Measurements from ENCODE around the gene RNF4. TPM values are rescaled to one million over a fixed set of nuclear protein-coding genes. Genes with fewer than 3 reads are reported as not detected.
"Not testable (repeated sequence)": the region's sequence is repeated elsewhere in the genome, so short reads cannot be mapped to it uniquely, and the experiment has no call there.

Gene RNF4
- total RNA-seq, 4 donors from 2014 or later: 42.2 to 99.0 (median 50.1) TPM

- TF ChIP-seq POLR2A (IDR thresholded peaks at IDR 0.05): peak; percentile 44 to 57
- TF ChIP-seq, protein P1, sequence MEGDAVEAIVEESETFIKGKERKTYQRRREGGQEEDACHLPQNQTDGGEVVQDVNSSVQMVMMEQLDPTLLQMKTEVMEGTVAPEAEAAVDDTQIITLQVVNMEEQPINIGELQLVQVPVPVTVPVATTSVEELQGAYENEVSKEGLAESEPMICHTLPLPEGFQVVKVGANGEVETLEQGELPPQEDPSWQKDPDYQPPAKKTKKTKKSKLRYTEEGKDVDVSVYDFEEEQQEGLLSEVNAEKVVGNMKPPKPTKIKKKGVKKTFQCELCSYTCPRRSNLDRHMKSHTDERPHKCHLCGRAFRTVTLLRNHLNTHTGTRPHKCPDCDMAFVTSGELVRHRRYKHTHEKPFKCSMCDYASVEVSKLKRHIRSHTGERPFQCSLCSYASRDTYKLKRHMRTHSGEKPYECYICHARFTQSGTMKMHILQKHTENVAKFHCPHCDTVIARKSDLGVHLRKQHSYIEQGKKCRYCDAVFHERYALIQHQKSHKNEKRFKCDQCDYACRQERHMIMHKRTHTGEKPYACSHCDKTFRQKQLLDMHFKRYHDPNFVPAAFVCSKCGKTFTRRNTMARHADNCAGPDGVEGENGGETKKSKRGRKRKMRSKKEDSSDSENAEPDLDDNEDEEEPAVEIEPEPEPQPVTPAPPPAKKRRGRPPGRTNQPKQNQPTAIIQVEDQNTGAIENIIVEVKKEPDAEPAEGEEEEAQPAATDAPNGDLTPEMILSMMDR (IDR thresholded peaks at IDR 0.05): no peak
- H3K27me3 ChIP-seq: no peaks in the 10 kb centered on the region
- H3K4me1 ChIP-seq: peaks cover 0 to 27% (median 10%) of the 10 kb centered on the region in 4 donors
- no peaks in the 10 kb centered on the region for H3K36me3 ChIP-seq
- peak; percentile 31 to 76 (median 69) for DNase-seq
- H3K4me3 ChIP-seq: peak overlapping the region; percentile 83 to 90 (median 86)
- peak overlapping the region; percentile 87 to 99 (median 92) for H3K27ac ChIP-seq
- no peaks in the 10 kb centered on the region for H3K9me3 ChIP-seq
Observed at GRCh38 chr4:2537011-2537830, 68.3 kb downstream of the RNF4 start.

GRCh38 chr4:2543580-2544191 lies 74.8 kb downstream of the RNF4 start:
- not testable (repeated sequence) for H3K4me3 ChIP-seq, H3K9me3 ChIP-seq, H3K27ac ChIP-seq, H3K36me3 ChIP-seq, H3K27me3 ChIP-seq
- H3K4me1 ChIP-seq: peaks cover 0 to 10% (median 3%) of the 10 kb centered on the region in 4 donors
- peak in 1 of 3 donors; percentile 3 for DNase-seq

- no peak overlapping the region for H3K27ac ChIP-seq
- H3K36me3 ChIP-seq: peaks cover 0 to 9% (median 0%) of the 10 kb centered on the region in 3 donors
- H3K4me1 ChIP-seq: no peaks in the 10 kb centered on the region
- H3K9me3 ChIP-seq: no peaks in the 10 kb centered on the region
- no peak overlapping the region for H3K4me3 ChIP-seq
- DNase-seq: peak in 1 of 3 donors; percentile 23
- TF ChIP-seq POLR2A (IDR thresholded peaks at IDR 0.05): no peak
- TF ChIP-seq, protein P1 (IDR thresholded peaks at IDR 0.05): no peak
- no peaks in the 10 kb centered on the region for H3K27me3 ChIP-seq
Observed at GRCh38 chr4:2545321-2546013, 76.6 kb downstream of the RNF4 start.

- Histone ChIP-seq H3K27me3 (no peaks in the 10 kb centered on the region), H3K27ac (no peak overlapping the region), H3K4me3 (no peak overlapping the region), H3K4me1 (no peaks in the 10 kb centered on the region), H3K36me3 (peaks cover 0 to 9% (median 0%) of the 10 kb centered on the region in 3 donors), H3K9me3 (no peaks in the 10 kb centered on the region)
- no peak for DNase-seq
- no peak for TF ChIP-seq POLR2A (IDR thresholded peaks at IDR 0.05)
- TF ChIP-seq, protein P1 (IDR thresholded peaks at IDR 0.05): no peak
Observed at GRCh38 chr4:2546286-2546823, 77.4 kb downstream of the RNF4 start.

GRCh38 chr4:2546961-2547691 lies 78.2 kb downstream of the RNF4 start:
- H3K27me3 ChIP-seq, H3K36me3 ChIP-seq, H3K4me3 ChIP-seq, H3K4me1 ChIP-seq, H3K27ac ChIP-seq, H3K9me3 ChIP-seq: not testable (repeated sequence)
- peak in 1 of 3 donors; percentile 13 for DNase-seq

GRCh38 chr4:2551118-2551517 lies 82.2 kb downstream of the RNF4 start:
- Histone ChIP-seq H3K4me1 (no peaks in the 10 kb centered on the region), H3K36me3 (no peaks in the 10 kb centered on the region), H3K4me3 (no peak overlapping the region), H3K27ac (no peak overlapping the region), H3K9me3 (no peaks in the 10 kb centered on the region), H3K27me3 (no peaks in the 10 kb centered on the region)
- DNase-seq: no peak
- TF ChIP-seq POLR2A (IDR thresholded peaks at IDR 0.05): no peak
- TF ChIP-seq, protein P1 (IDR thresholded peaks at IDR 0.05): no peak

Measured in Peyer's patch (tissue), 4 donors.